GM23338 (cell line): Measurements from ENCODE around the gene NAA80.

Experiments used
- CTCF ChIP-seq, 2 experiments: fragments of 200-600 bp in 1 of 2; sonication (generic) in 1 of 2; conservative IDR thresholded peaks; 2 replicates each; pipeline versions ENCODE4 v1.5.1 to v1.6.1; 2016 to 2017; ENCODE audit warnings: antibody characterized with exemption in 2 of 2, low read depth in 2 of 2, mild to moderate bottlenecking in 2 of 2, moderate library complexity in 1 of 2
- EZH2 ChIP-seq: fragments of 200-600 bp; sonication (generic); IDR thresholded peaks from one replicate; pipeline ENCODE4 v1.8.0; 2017; ENCODE audit warnings: antibody characterized with exemption, mild to moderate bottlenecking, low read depth; ENCODE audit not compliant: unreplicated experiment
- POLR2AphosphoS5 ChIP-seq: IDR thresholded peaks from 2 replicates; pipeline ENCODE4 v1.6.1; 2016; ENCODE audit warnings: antibody characterized with exemption, low read depth
- STAT1 ChIP-seq: IDR thresholded peaks from one replicate; pipeline ENCODE4 v1.6.1; 2016; ENCODE audit warnings: antibody characterized with exemption; ENCODE audit not compliant: unreplicated experiment

- TF ChIP-seq CTCF (conservative IDR thresholded peaks at IDR 0.05; ENCODE audit: low read depth in 2 of 2) (no peak), POLR2AphosphoS5 (no peak; the same call in 1 of the 2 replicates), EZH2 (no peak), STAT1 (no peak)
Observed at GRCh38 chr3:50265571-50265970, 33.6 kb downstream of the NAA80 start.
